HCT116 (cell line): Measurements from ENCODE around the gene TRPM4. TPM values are rescaled to one million over a fixed set of nuclear protein-coding genes. Genes with fewer than 3 reads are reported as not detected.

ENCODE experiments used
- ATAC-seq: fragments of 200-7000 bp; cut with Tn5 transposase; 2 replicates; pipeline ENCODE4 v1.9.1; 2020; ENCODE audit warnings: mild to moderate bottlenecking, moderate library complexity
- BruUV-seq: library from RNA; stranded (reverse); fragments of 400-500 nt; replicated peaks from 2 replicates; lab custom pipeline; 2021; lab: Mats Ljungman, UMichigan
- CTCF ChIA-PET: fragments of 300-600 bp; sonication (Branson Sonifier 250); formaldehyde crosslinking; loops from one replicate; lab custom pipeline; 2021; ENCODE audit warnings: antibody characterized with exemption; lab: Charles Lee
- POLR2A ChIA-PET: fragments of 300-600, 350-600 bp; sonication (Branson Sonifier 250); formaldehyde crosslinking; loops from one replicate; lab custom pipeline; 2021; ENCODE audit warnings: antibody characterized with exemption; lab: Charles Lee
- RAD21 ChIA-PET, 2 experiments: fragments of 300-600 bp; sonication (Branson Sonifier 250); formaldehyde crosslinking; loops; one replicate each; lab custom pipeline; 2023; ENCODE audit warnings: low total read pairs in 2 of 2; ENCODE audit not compliant: uncharacterized antibody in 2 of 2, unreplicated experiment in 2 of 2, low non-redundant PET in 1 of 2; lab: Charles Lee
- DNase-seq: peaks from one replicate; pipeline ENCODE4 v3.0.0-alpha.2; 2010; ENCODE audit warnings: low read depth, low spot score
- H2AFZ ChIP-seq: fragments of 200-600 bp; shearing (Covaris generic), sonication (generic); 2 replicates; pipeline ENCODE4 v1.6.1; 2017; ENCODE audit warnings: low read depth, mixed run types, mixed read lengths, antibody characterized with exemption, low read length; ENCODE audit not compliant: poor library complexity, severe bottlenecking
- H3K27ac ChIP-seq: 2 replicates; pipeline ENCODE4 v1.5.1; 2012; ENCODE audit warnings: low read depth, low read length
- H3K27me3 ChIP-seq: fragments of 200-600 bp; sonication (generic); 2 replicates; pipeline ENCODE4 v1.6.1; 2016; ENCODE audit warnings: mixed run types, low read length, mixed read lengths; ENCODE audit not compliant: insufficient read depth
- H3K36me3 ChIP-seq, 2 experiments: fragments of 200-500 bp in 1 of 2; fragments of 200-600 bp in 1 of 2; sonication (Bioruptor generic) in 1 of 2; sonication (generic) in 1 of 2; 2 replicates each; pipeline versions ENCODE4 v1.5.1 to v1.6.1; 2014 to 2016; ENCODE audit warnings: low read length in 2 of 2, inconsistent platforms in 1 of 2, mixed read lengths in 1 of 2, mixed run types in 1 of 2; ENCODE audit not compliant: insufficient read depth in 2 of 2, control insufficient read depth in 1 of 2
- H3K4me1 ChIP-seq, 2 experiments: fragments of 200-600 bp in 1 of 2; sonication (generic) in 1 of 2; 2 replicates each; pipeline versions ENCODE4 v1.5.1 to v1.6.1; 2012 to 2017; ENCODE audit warnings: low read length in 2 of 2, inconsistent platforms in 1 of 2, mild to moderate bottlenecking in 1 of 2, mixed read lengths in 1 of 2, mixed run types in 1 of 2, moderate library complexity in 1 of 2; ENCODE audit not compliant: insufficient read depth in 2 of 2, control insufficient read depth in 1 of 2
- H3K4me2 ChIP-seq: fragments of 200-600 bp; sonication (generic); 2 replicates; pipeline ENCODE4 v1.6.1; 2017; ENCODE audit warnings: mixed run types, low read length, mixed read lengths
- H3K4me3 ChIP-seq, 2 experiments: fragments of 200-600 bp in 1 of 2; sonication (generic) in 1 of 2; replicated peaks in 1 of 2; 2 replicates each; pipeline ENCODE4 v1.5.1; 2011 to 2016; ENCODE audit warnings: low read length in 2 of 2, control low read depth in 1 of 2, low read depth in 1 of 2, mild to moderate bottlenecking in 1 of 2, mixed read lengths in 1 of 2, mixed run types in 1 of 2
- H3K79me2 ChIP-seq: fragments of 200-600 bp; sonication (generic); 2 replicates; pipeline ENCODE4 v1.6.1; 2017; ENCODE audit warnings: mild to moderate bottlenecking, mixed run types, low read length, moderate library complexity, mixed read lengths; ENCODE audit not compliant: insufficient read depth
- H3K9ac ChIP-seq: fragments of 200-600 bp; sonication (generic); 2 replicates; pipeline ENCODE4 v1.6.1; 2016; ENCODE audit warnings: low read length, mixed read lengths
- H3K9me2 ChIP-seq: fragments of 200-600 bp; sonication (generic), shearing (Covaris generic); 2 replicates; pipeline ENCODE4 v1.6.1; 2017; ENCODE audit warnings: mixed run types, mild to moderate bottlenecking, moderate library complexity; ENCODE audit not compliant: insufficient read depth
- H3K9me3 ChIP-seq, 2 experiments: fragments of 200-500 bp in 1 of 2; fragments of 200-600 bp in 1 of 2; sonication (Bioruptor generic) in 1 of 2; sonication (generic) in 1 of 2; 2 replicates each; pipeline ENCODE4 v1.6.1; 2014 to 2017; ENCODE audit warnings: low read length in 2 of 2, mixed read lengths in 2 of 2, inconsistent platforms in 1 of 2, low read depth in 1 of 2, mild to moderate bottlenecking in 1 of 2, mixed run types in 1 of 2, moderate library complexity in 1 of 2; ENCODE audit not compliant: control insufficient read depth in 1 of 2, insufficient read depth in 1 of 2
- H4K20me1 ChIP-seq: fragments of 200-600 bp; sonication (generic), shearing (Covaris generic); 2 replicates; pipeline ENCODE4 v1.6.1; 2017; ENCODE audit warnings: mixed run types, mild to moderate bottlenecking, moderate library complexity; ENCODE audit not compliant: insufficient read depth
- CEBPB ChIP-seq: IDR thresholded peaks from 2 replicates; pipeline ENCODE4 v1.6.1; 2012; ENCODE audit warnings: low read depth
- FOSL1 ChIP-seq: IDR thresholded peaks from 2 replicates; pipeline ENCODE4 v1.6.1; 2012; ENCODE audit warnings: low read depth
- SIN3A ChIP-seq: IDR thresholded peaks from 2 replicates; pipeline ENCODE4 v1.6.1; 2012; ENCODE audit warnings: low read depth
- SP1 ChIP-seq: IDR thresholded peaks from 2 replicates; pipeline ENCODE4 v1.6.1; 2012; ENCODE audit warnings: low read depth
- intact Hi-C: fragments of 100-400 bp; cut with micrococcal nuclease; formaldehyde crosslinking; loops from 2 replicates; pipeline ENCODE4 v1.10.0; 2022
- total RNA-seq: library from RNA; stranded (reverse); gene quantifications from one replicate; pipeline ENCODE4 v1.2.1, GENCODE V29; 2021; ENCODE audit not compliant: unreplicated experiment
- TF ChIP-seq, protein P1 (sequence below): IDR thresholded peaks from 2 replicates; pipeline ENCODE4 v1.6.1; 2012; ENCODE audit warnings: low read depth

The TRPM4 gene
- total RNA-seq, 1 experiment from 2014 or later: 44.2 TPM

DNA sequence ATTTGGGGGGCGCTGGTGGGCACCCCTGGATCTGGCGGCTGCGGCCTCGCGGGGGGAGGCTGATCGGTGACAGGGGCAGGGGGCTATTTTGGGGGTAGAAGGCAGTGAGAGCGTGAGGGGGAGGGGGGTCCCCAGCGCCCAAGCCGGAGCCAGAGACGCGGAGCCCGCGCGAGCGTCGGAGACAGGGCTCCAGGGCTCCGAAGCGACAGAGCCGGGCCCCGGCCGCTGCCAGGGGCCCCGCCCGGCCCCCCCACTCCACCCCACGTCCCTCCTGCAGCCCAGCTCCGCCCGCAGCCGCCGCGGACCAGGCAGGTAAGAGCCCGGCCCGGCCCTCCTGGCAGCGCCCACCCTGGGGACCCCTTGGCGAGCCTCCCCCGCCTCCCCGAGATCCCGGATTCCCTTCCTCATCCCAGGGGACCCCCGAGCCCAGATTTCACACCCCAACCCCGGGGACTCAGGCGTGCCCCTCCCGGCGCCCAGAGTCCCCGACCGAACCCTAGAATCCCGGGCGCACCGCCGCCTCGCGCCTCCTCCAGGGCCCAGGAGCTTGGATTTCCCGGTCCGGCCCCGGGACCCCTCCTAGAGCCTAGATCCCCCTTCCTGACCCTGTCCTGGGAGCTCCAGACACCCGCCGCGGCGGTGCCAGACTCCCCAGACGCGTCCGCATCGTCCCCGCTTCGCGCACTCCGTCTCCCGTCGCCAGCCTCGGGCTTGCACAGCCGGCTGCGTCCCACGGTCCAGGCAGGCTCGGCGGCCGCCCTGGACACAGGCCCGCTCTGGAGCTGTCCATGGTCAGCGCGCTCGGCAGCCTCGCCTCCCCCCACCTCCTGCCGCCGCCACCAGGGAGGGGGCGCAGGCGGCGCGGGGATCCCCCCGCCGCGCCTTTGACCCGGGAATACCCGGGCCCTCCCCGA is 37.9 kb upstream of the TRPM4 start, which contains the start of gene PPFIA3:
Gene PPFIA3, plus strand, starts transcription at position 134 of the 914 bp plus-strand sequence. CDS start 8,330 bp downstream, outside the sequence.
- RAD21 ChIA-PET: no interaction called here
- POLR2A ChIA-PET: interaction anchor here (0.6 to 1.5 kb wide), 2 partner anchors 8 to 31 kb away, joined by 3 read pairs; no protein-coding TSS in a partner anchor

More for the DNA sequence above, 37.9 kb upstream of the TRPM4 start, which contains the start of gene PPFIA3:
- ATAC-seq: peak; percentile 22
- Histone ChIP-seq H3K9ac (peak within 1 kb of the TSS; percentile 76), H4K20me1 (no peaks in the 10 kb centered on the region), H3K79me2 (no peaks in the 10 kb centered on the region), H3K9me2 (no peaks in the 10 kb centered on the region), H3K36me3 (no peaks in the 10 kb centered on the region), H3K27ac (peak within 1 kb of the TSS; percentile 97), H3K27me3 (no peaks in the 10 kb centered on the region), H3K4me2 (peak within 1 kb of the TSS; percentile 99), H3K9me3 (no peaks in the 10 kb centered on the region), H2AFZ (no peak within 1 kb of the TSS), H3K4me3 (peak within 1 kb of the TSS; percentile 59 to 66), H3K4me1 (peaks cover 18 to 33% of the 10 kb centered on the region in 2 experiments)
- CTCF ChIA-PET: interaction anchor here (0.8 kb wide), 1 partner anchor 13 kb away, joined by 3 read pairs; no protein-coding TSS in a partner anchor
- TF ChIP-seq SP1 (no peak), SIN3A (peak; percentile 78), FOSL1 (no peak), CEBPB (no peak)
- TF ChIP-seq, protein P1, sequence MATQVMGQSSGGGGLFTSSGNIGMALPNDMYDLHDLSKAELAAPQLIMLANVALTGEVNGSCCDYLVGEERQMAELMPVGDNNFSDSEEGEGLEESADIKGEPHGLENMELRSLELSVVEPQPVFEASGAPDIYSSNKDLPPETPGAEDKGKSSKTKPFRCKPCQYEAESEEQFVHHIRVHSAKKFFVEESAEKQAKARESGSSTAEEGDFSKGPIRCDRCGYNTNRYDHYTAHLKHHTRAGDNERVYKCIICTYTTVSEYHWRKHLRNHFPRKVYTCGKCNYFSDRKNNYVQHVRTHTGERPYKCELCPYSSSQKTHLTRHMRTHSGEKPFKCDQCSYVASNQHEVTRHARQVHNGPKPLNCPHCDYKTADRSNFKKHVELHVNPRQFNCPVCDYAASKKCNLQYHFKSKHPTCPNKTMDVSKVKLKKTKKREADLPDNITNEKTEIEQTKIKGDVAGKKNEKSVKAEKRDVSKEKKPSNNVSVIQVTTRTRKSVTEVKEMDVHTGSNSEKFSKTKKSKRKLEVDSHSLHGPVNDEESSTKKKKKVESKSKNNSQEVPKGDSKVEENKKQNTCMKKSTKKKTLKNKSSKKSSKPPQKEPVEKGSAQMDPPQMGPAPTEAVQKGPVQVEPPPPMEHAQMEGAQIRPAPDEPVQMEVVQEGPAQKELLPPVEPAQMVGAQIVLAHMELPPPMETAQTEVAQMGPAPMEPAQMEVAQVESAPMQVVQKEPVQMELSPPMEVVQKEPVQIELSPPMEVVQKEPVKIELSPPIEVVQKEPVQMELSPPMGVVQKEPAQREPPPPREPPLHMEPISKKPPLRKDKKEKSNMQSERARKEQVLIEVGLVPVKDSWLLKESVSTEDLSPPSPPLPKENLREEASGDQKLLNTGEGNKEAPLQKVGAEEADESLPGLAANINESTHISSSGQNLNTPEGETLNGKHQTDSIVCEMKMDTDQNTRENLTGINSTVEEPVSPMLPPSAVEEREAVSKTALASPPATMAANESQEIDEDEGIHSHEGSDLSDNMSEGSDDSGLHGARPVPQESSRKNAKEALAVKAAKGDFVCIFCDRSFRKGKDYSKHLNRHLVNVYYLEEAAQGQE: no peak; the same call in 1 of the 2 replicates
- intact Hi-C loops: loop anchor here (1.0 kb wide), 1 partner anchor 32 kb away; no protein-coding TSS in a partner anchor
- no peak for DNase-seq
- BruUV-seq: no TSS peak
